GM13976 (cell line): ENCODE results near the gene CSRP1.
"Not testable (repeated sequence)": the region's sequence is repeated elsewhere in the genome, so short reads cannot be mapped to it uniquely, and the experiment has no call there.

Experiments used
- DNase-seq: peaks from one replicate; pipeline ENCODE4 v3.0.0; 2012; ENCODE audit warnings: low spot score
- in situ Hi-C: fragments of 300-500 bp; cut with MboI; formaldehyde crosslinking; loops from one replicate; pipeline ENCODE4 v1.12.0; 2022; ENCODE audit warnings: low sequenced_read_pairs, mixed read lengths, inconsistent platforms; ENCODE audit not compliant: unreplicated experiment
- TF ChIP-seq, protein P1 (sequence below): IDR thresholded peaks from 2 replicates; pipeline ENCODE4 v1.5.1; 2012; ENCODE audit warnings: borderline replicate concordance, mild to moderate bottlenecking; ENCODE audit not compliant: insufficient read depth; ENCODE audit errors: extremely low read depth, missing control alignments, control extremely low read depth

CSRP1 gene

GRCh38 chr1:201483373-201483949, 23.5 kb downstream of the CSRP1 start:
- DNase-seq, result no peak
- in situ Hi-C loops, result no loop called here
- TF ChIP-seq, protein P1, sequence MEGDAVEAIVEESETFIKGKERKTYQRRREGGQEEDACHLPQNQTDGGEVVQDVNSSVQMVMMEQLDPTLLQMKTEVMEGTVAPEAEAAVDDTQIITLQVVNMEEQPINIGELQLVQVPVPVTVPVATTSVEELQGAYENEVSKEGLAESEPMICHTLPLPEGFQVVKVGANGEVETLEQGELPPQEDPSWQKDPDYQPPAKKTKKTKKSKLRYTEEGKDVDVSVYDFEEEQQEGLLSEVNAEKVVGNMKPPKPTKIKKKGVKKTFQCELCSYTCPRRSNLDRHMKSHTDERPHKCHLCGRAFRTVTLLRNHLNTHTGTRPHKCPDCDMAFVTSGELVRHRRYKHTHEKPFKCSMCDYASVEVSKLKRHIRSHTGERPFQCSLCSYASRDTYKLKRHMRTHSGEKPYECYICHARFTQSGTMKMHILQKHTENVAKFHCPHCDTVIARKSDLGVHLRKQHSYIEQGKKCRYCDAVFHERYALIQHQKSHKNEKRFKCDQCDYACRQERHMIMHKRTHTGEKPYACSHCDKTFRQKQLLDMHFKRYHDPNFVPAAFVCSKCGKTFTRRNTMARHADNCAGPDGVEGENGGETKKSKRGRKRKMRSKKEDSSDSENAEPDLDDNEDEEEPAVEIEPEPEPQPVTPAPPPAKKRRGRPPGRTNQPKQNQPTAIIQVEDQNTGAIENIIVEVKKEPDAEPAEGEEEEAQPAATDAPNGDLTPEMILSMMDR, result no peak

DNA sequence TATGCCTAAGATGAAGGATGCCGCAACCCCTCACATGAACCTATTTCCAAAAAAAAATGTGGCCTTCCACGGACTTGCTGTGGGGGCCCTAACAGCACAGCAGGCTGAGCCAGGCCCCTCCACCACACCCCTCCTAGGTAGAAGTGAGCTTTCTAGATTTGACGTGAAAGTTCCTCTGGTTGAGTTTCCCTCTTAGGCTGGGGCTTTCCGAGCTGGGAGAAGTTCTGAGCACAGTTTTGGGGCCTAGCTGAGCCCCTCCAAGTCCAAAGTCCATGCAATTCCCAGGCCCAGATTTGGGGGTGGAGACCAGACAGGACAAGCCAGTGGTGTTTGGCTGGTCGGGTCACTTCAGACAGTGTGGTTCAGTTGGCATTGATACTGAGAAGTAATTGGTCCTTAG, 24.2 kb downstream of the CSRP1 start:
- in situ Hi-C loops, result no loop called here
- TF ChIP-seq, protein P1, result no peak
- peak; percentile 74 for DNase-seq

DNA sequence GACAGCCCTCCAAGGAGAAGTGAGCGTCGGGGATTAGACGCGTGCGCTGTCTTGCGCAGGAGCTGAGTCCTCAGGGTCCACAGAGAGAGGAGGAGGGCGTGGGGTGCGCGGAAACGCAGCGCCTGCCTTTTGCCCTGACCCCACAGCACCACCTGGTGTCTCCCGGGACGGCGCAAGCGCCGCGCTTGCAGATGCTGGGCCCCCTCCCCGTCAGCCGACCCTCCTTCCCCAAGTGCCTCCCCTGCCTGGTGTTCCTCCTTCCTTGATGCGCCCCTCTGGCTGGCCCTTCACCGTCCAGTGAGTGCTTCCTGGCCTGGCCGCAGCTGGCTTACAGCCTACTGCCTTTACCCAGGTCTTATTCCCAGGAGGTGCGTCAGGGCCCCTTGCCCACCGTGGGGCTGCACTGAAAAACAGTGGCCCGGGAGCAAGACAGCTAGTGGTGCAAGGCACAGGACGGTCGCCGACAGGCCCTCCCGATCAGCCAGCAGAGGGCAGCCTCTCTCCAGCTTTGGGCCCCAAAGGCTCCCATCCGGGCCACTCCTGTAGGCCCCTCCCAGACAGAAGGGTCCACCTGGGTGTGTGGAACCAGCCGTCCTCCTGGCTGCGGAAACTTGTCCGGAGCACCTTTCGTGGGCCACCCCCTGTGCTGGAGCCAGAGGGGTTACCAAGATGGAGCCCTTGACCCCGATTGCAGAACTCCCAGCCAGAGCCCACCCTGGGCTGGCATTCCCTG, 25.0 kb downstream of the CSRP1 start:
- in situ Hi-C loops, result no loop called here
- TF ChIP-seq, protein P1, result peak; percentile 96
- DNase-seq, result peak; percentile 91

GRCh38 chr1:201481004-201481380, 25.9 kb downstream of the CSRP1 start:
- no peak for DNase-seq
- TF ChIP-seq, protein P1, result no peak
- in situ Hi-C loops, result no loop called here

GRCh38 chr1:201480231-201481003, 26.5 kb downstream of the CSRP1 start:
- TF ChIP-seq, protein P1, result no peak
- peak; percentile 83 for DNase-seq
- in situ Hi-C loops, result no loop called here

GRCh38 chr1:201479201-201479730, 27.7 kb downstream of the CSRP1 start:
- TF ChIP-seq, protein P1, result no peak
- in situ Hi-C loops, result no loop called here
- no peak for DNase-seq

GRCh38 chr1:201478666-201479065, 28.3 kb downstream of the CSRP1 start:
- DNase-seq, in situ Hi-C loops: not testable (repeated sequence)
